Measurements from ENCODE around the gene ATAD2B. TPM values are rescaled to one million over a fixed set of nuclear protein-coding genes. Genes with fewer than 3 reads are reported as not detected.

The ATAD2B gene
- total RNA-seq, 2 donors from 2014 or later: 16.8 to 20.0 TPM

GRCh38 chr2:23947350-23947749 lies 20.4 kb upstream of the ATAD2B start:
- TF ChIP-seq POLR2A (IDR thresholded peaks at IDR 0.05) (no peak), CTCF (IDR thresholded peaks at IDR 0.05) (no peak)
- Histone ChIP-seq H3K4me1 (no peaks in the 10 kb centered on the region), H3K4me3 (no peak overlapping the region), H3K36me3 (replicated peaks in 1 of 2; ENCODE audit: insufficient read depth in 1 of 2, low read depth in 2 of 2) (no peaks in the 10 kb centered on the region), H3K27me3 (no peaks in the 10 kb centered on the region), H3K27ac (no peak overlapping the region), H3K9me3 (no peaks in the 10 kb centered on the region)
- ATAC-seq (no peak), DNase-seq (no peak)
- intact Hi-C loops (cut with DNase I): no loop called here
- 75 to 78% methylated on average over 2 of the region's 2 CpGs for WGBS, 2 donors

GRCh38 chr2:23944976-23945375 lies 18.1 kb upstream of the ATAD2B start:
- no peak for DNase-seq
- ATAC-seq: no peak
- Histone ChIP-seq H3K4me1 (peaks cover 6% of the 10 kb centered on the region), H3K9me3 (no peaks in the 10 kb centered on the region), H3K4me3 (no peak overlapping the region), H3K27ac (peak overlapping the region in 2 of 4 donors; percentile 14 to 36), H3K27me3 (no peaks in the 10 kb centered on the region), H3K36me3 (replicated peaks in 1 of 2; ENCODE audit: insufficient read depth in 1 of 2, low read depth in 2 of 2) (no peaks in the 10 kb centered on the region)
- TF ChIP-seq CTCF (IDR thresholded peaks at IDR 0.05) (no peak), POLR2A (IDR thresholded peaks at IDR 0.05) (no peak)
- intact Hi-C loops (cut with DNase I): no loop called here

- H3K27ac ChIP-seq: peak overlapping the region in 2 of 4 donors; percentile 14 to 36
- H3K4me1 ChIP-seq: peaks cover 9% of the 10 kb centered on the region
- H3K36me3 ChIP-seq (replicated peaks in 1 of 2; ENCODE audit: insufficient read depth in 1 of 2, low read depth in 2 of 2): no peaks in the 10 kb centered on the region
- TF ChIP-seq CTCF (IDR thresholded peaks at IDR 0.05): no peak
- TF ChIP-seq POLR2A (IDR thresholded peaks at IDR 0.05): no peak
- no peaks in the 10 kb centered on the region for H3K27me3 ChIP-seq
- H3K9me3 ChIP-seq: no peaks in the 10 kb centered on the region
- DNase-seq: peak; percentile 15 to 27 (median 23)
- H3K4me3 ChIP-seq: no peak overlapping the region
- no peak for ATAC-seq
- intact Hi-C loops (cut with DNase I): no loop called here
- 67 to 80% methylated on average over 1 of the region's 1 CpG for WGBS, 2 donors
Measured at GRCh38 chr2:23944527-23944926, 17.6 kb upstream of the ATAD2B start.

GRCh38 chr2:23943666-23944065 lies 16.7 kb upstream of the ATAD2B start:
- DNase-seq: no peak
- intact Hi-C loops (cut with DNase I): no loop called here

More at GRCh38 chr2:23943666-23944065, 16.7 kb upstream of the ATAD2B start:
- H3K9me3 ChIP-seq: no peaks in the 10 kb centered on the region
- no peak for ATAC-seq
- no peak overlapping the region for H3K27ac ChIP-seq
- H3K27me3 ChIP-seq: no peaks in the 10 kb centered on the region
- no peak overlapping the region for H3K4me3 ChIP-seq
- WGBS, 2 donors: 97% methylated on average over 11 of the region's 11 CpGs
- H3K4me1 ChIP-seq: peaks cover 13% of the 10 kb centered on the region
- H3K36me3 ChIP-seq (replicated peaks in 1 of 2; ENCODE audit: insufficient read depth in 1 of 2, low read depth in 2 of 2): no peaks in the 10 kb centered on the region
- TF ChIP-seq POLR2A (IDR thresholded peaks at IDR 0.05): no peak
- no peak for TF ChIP-seq CTCF (IDR thresholded peaks at IDR 0.05)

Measured in body of pancreas (tissue), 4 donors.